HTERT RPE-1 (cell line): ENCODE measurements around the gene IFNGR2.

Experiments used
- in situ Hi-C: fragments of 300-500 bp; cut with MboI; formaldehyde crosslinking; loops from 4 replicates; pipeline ENCODE4 v1.14.3; 2020; ENCODE audit warnings: low sequenced_read_pairs

The IFNGR2 gene

DNA sequence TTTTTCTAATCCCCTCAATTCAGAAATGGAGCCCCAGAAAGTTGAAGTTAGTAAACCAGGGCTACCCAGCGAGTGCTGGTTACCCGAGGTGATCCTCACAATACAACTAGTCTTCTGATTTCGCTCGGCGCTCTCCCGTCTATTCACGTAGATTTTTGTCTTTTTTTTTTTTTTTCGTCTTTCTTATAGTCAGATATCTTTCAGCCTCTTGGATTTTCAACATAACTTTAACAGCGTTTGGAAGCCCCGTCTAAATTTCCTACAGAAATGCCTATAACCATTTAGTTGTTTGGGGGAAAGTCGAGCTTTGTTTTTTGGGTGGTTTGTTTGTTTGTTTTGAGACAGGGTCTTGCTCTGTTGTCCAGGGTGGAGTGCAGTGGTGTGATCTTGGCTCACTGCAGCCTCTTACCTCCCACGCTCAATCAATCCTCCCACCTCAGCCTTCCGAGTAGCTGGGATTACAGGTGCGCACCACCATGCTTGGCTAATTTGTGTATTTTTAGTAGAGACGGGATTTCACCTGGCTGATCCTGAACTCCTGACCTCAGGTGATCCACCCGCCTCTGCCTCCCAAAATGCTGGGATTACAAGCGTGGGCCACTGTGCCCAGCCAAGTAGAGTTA is 77.4 kb downstream of the IFNGR2 start:
- in situ Hi-C loops = no loop called here

DNA sequence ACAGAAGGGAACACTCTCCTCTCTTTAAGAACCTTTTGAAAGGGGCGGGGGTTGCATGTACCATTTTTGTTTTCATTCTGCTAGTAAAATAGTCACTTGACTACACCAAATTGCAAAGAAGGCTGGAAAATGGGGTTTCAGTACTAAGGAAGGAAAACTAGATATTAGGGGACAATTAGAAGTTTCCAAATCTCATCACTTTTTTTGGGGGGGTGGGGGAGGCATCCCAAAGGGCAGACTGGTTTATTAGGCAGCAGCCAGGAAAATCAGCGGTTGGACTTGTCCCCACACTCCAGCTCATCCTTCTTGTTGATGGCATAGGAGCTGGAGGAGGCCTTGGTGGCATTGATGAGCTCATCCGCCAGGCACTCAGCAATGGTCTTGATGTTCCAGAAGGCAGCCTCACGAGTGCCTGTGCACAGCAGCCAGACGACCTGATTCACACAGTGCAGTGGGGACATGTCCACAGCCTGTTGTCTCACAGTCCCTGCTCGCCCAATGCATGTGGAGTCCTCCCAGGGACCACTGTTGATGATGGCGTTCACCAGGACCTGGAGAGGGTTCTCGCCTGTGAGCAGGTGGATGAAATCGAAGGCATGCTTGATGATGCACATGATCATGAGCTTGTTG is 78.2 kb downstream of the IFNGR2 start:
- in situ Hi-C loops = no loop called here
